Dendritic cell treated with granulocyte-macrophage colony-stimulating factor and Interleukin-4, amounts not matched to agents 40 ng/mL and 50 ng/mL, for 4 days (primary cell): ENCODE data around the gene TRIM3.

Experiments
- H3K27ac Mint-ChIP-seq: one replicate; pipeline ENCODE4 v1.8.0; 2022; ENCODE audit warnings: mild to moderate bottlenecking, mixed read lengths
- H3K27me3 Mint-ChIP-seq: one replicate; pipeline ENCODE4 v1.8.0; 2022; ENCODE audit warnings: mild to moderate bottlenecking, mixed read lengths
- H3K36me3 Mint-ChIP-seq: one replicate; pipeline ENCODE4 v1.8.0; 2022; ENCODE audit warnings: low read depth, mixed read lengths
- H3K4me1 Mint-ChIP-seq: one replicate; pipeline ENCODE4 v1.8.0; 2022; ENCODE audit warnings: low read depth, mixed read lengths
- H3K4me3 Mint-ChIP-seq: one replicate; pipeline ENCODE4 v1.8.0; 2022; ENCODE audit warnings: mild to moderate bottlenecking, moderate library complexity, mixed read lengths
- H3K9me3 Mint-ChIP-seq: one replicate; pipeline ENCODE4 v1.8.0; 2022; ENCODE audit warnings: mixed read lengths
- intact Hi-C: fragments of 100-400 bp; cut with micrococcal nuclease; formaldehyde crosslinking; loops from one replicate; pipeline ENCODE4 v1.15.0; 2022

Gene TRIM3

DNA sequence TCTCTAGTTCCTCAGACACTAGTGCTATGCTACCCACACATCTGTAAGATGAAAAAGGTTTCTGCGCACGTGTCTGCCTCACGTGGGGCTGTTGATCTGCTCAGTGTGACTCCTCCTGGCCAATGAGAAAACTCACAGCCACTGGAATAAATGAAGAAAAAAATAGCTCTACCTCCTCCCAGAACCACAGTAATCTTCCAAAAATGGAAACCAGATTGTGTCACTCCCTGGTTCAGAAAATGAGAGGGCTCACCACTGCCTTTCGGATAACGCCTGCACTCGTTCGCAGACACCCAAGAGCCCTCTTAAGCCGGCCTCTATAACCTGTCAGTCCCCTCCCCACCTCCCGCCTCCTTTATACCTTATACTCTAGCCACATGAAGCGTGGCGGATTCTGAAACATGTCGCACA lies 59.9 kb downstream of the TRIM3 start:
- intact Hi-C loops = loop anchor here (2.0 kb wide), 1 partner anchor 23 kb away; the partner anchor contains the start of gene SMPD1
- Mint-ChIP-seq H3K9me3 (no peaks in the 10 kb centered on the region), H3K36me3 (no peaks in the 10 kb centered on the region), H3K4me3 (no peak overlapping the region), H3K27me3 (peaks cover 3% of the 10 kb centered on the region), H3K27ac (no peak overlapping the region), H3K4me1 (no peaks in the 10 kb centered on the region)

DNA sequence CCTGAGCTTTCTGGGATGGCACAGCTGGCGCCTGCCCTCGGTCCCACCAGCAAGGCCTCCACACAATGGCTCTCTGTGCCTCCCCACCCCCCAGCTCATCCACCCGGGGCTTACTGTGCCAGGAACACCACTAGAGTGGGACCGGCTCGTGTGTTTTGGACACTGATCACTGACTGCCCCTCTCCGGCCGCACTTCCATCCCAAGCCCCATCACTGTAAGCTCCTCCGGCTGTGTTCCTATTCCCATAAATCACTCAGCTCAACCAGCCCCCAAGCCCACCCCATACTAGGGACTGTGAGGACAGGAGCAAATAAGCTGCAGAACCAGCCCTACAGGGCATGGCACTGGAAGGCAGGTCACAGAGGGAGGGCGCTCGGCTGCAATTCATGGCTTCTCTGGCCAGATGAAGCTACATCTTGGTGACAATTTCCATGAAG lies 62.1 kb downstream of the TRIM3 start:
- Mint-ChIP-seq H3K36me3 (no peaks in the 10 kb centered on the region), H3K4me3 (no peak overlapping the region), H3K27me3 (peaks cover 3% of the 10 kb centered on the region), H3K27ac (no peak overlapping the region), H3K4me1 (no peaks in the 10 kb centered on the region), H3K9me3 (no peaks in the 10 kb centered on the region)
- intact Hi-C loops = no loop called here

DNA sequence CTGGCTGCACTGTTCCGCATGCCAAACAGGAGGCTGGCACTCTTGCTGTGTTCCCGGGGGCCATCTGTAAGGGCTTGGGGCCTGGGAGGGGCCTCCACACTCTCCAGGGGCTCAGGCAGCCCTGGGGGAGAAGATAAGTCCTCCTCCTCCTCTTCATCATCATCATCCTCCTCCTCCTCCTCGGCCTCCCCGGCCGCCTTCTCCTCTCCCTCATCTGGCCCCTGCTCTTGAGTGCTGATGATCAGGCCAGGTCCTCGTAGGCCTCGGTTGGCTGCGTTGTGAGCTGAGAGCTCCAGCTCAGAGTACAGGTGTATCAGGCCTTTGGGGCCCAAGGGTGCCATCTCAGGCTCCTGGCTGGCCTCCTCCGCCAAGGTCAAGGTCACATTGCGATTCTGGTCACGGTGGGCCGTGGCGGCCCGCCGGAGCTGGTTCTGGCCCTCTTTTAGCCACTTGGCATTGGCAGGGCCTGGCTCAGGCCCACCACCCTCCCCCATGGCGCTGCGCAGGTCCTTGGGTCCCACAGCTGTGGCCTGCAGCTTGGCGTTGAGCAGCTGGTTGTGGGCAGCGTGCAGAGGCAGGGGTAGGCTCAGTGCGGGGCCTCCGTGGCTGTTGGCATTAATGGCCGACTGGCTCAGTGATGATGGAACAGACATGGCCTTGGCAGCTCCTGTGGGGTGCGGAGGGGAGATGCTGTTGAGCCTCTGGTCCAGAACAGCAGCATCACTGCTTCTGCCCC lies 62.9 kb downstream of the TRIM3 start:
- no peaks in the 10 kb centered on the region for H3K4me1 Mint-ChIP-seq

DNA sequence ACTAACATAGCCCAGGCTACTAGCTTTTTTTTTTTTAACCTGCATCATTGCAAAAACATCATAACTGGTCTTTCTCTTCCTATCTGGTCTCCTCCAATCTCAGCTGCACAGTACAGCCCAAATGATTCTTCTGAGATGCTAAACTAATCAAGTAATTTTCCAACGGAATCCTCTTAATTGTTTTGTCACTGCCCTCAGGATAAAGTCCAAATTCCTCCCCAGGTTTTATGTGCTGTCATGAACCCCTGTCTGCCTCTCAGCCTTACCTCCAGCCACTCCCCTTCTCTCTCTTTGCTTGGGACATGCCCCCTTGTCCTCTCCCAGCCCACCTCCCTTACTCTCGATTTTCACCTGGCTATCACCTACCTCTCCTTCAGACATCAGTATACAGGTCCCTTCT lies 67.4 kb downstream of the TRIM3 start:
- Mint-ChIP-seq H3K27me3 (peaks cover 3% of the 10 kb centered on the region), H3K36me3 (no peaks in the 10 kb centered on the region), H3K9me3 (no peaks in the 10 kb centered on the region), H3K27ac (no peak overlapping the region), H3K4me1 (peaks cover 9% of the 10 kb centered on the region), H3K4me3 (no peak overlapping the region)
- intact Hi-C loops = no loop called here

More for the DNA sequence above, 62.9 kb downstream of the TRIM3 start:
- H3K27ac Mint-ChIP-seq = no peak overlapping the region
- H3K27me3 Mint-ChIP-seq = peaks cover 3% of the 10 kb centered on the region
- no peaks in the 10 kb centered on the region for H3K36me3 Mint-ChIP-seq
- no peak overlapping the region for H3K4me3 Mint-ChIP-seq
- no peaks in the 10 kb centered on the region for H3K9me3 Mint-ChIP-seq
- intact Hi-C loops = no loop called here

DNA sequence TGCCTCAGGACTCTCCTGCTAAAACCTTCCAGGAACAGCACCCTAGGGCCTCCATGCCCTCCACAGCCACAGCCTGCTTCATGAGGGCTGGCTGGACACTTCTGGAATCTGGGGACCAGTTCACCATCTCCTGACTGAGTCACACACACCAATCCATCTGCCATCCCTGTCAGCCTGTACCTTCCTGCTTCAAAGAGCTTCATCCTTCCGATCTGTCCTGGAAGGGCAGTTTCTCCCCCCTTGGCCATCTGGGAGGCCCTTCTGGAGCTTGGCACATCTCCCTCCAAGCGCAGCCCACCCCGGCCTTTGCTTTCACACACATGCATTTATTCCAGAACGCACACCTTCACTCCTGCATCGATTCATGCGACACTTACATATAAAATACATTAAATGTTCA lies 67.9 kb downstream of the TRIM3 start:
- Mint-ChIP-seq H3K4me3 (no peak overlapping the region), H3K27ac (no peak overlapping the region), H3K36me3 (no peaks in the 10 kb centered on the region), H3K4me1 (peaks cover 9% of the 10 kb centered on the region), H3K27me3 (peaks cover 5% of the 10 kb centered on the region), H3K9me3 (no peaks in the 10 kb centered on the region)
- intact Hi-C loops = no loop called here

DNA sequence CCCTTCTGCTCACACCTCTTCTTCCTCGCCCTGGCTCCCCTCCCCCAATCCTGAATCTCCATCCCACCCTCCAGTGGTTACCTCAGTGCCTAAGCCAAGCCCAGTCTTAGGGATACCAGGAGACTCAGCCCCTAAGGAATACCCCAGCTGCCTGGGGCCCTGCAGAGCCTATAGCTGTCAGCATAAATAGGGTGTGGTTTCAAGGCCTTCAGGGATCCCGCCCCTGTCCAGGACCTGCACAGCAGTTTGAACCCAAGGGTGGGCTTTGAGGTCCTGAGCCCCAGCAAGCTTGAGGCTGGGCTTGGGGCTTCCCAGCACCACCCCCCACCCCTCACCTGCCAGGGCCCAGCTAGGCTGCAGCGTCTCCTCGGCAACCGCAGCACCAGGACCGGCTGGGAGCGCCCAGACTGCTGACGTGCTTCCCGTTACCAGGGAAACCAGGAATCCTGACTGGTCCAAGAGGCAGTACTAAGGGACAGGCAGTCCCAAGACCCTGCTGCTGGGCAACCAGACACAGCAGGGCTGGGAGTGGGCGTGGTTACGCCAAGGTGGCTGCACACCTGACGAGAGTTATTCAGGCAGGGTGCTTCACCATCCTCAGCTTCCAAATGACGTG lies 68.6 kb downstream of the TRIM3 start:
- H3K4me3 Mint-ChIP-seq = no peak overlapping the region
- H3K4me1 Mint-ChIP-seq = peaks cover 9% of the 10 kb centered on the region
- no peak overlapping the region for H3K27ac Mint-ChIP-seq
- no peaks in the 10 kb centered on the region for H3K9me3 Mint-ChIP-seq
- H3K27me3 Mint-ChIP-seq = peaks cover 5% of the 10 kb centered on the region
- intact Hi-C loops = no loop called here
- H3K36me3 Mint-ChIP-seq = no peaks in the 10 kb centered on the region

DNA sequence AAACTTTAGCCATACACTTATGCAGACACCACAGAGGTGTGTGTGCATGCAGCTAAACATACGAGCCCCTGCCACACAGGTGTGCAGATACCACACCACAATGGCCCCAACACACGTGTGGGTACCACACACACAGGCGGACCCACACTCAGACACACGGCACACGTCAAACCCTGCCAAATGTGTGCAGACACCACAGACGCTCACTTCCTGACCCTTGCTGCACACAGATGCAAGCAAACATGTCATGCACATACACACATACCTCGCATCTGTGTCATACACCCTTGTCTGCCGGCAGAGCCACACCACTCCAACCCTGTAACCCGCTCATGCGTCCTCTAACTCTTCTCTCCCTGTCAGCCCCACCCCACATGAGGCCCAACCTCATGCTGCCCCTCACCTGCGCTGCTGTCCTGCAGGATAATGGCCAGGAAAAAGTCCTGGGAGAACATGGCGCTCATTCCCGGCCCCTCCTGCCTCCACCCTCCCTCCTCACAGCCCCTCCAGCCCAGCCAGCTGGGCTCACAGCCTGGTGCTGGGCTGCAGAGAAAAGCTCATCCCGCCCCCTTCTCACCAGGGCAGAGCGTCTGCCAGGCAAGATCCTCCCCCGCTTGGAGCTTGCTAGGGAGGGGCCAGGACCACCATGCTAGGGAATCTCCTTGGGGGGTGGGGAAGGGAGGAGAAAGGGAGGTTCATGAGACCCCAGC lies 69.2 kb downstream of the TRIM3 start:
- intact Hi-C loops = no loop called here
- peaks cover 9% of the 10 kb centered on the region for H3K4me1 Mint-ChIP-seq
- no peak overlapping the region for H3K27ac Mint-ChIP-seq

DNA sequence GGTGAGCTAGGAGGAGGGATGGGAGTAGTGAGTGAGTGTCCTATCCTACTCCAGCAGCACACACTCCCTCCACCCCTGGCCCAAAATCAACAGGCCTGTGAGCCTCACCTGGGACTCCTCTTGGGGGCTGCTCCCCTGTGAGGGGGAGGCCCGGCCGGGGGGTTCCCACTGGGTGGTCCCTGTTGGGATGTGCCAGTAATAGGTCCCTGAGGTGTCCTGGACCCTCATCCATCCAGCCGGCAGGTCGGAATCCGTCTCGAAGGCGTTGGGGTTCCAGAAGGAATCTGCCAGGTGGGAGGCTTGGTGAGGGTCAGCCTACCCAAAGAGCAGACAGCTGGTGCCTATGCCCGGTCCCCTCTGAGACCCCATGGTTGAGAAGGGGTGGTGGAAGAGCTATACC lies 70.2 kb downstream of the TRIM3 start:
- Mint-ChIP-seq H3K4me1 (peaks cover 9% of the 10 kb centered on the region), H3K9me3 (no peaks in the 10 kb centered on the region), H3K27me3 (peaks cover 5% of the 10 kb centered on the region), H3K4me3 (no peak overlapping the region), H3K36me3 (no peaks in the 10 kb centered on the region), H3K27ac (no peak overlapping the region)
- intact Hi-C loops = no loop called here

More for the DNA sequence above, 69.2 kb downstream of the TRIM3 start:
- Mint-ChIP-seq H3K27me3 (peaks cover 5% of the 10 kb centered on the region), H3K36me3 (no peaks in the 10 kb centered on the region), H3K4me3 (no peak overlapping the region), H3K9me3 (no peaks in the 10 kb centered on the region)

DNA sequence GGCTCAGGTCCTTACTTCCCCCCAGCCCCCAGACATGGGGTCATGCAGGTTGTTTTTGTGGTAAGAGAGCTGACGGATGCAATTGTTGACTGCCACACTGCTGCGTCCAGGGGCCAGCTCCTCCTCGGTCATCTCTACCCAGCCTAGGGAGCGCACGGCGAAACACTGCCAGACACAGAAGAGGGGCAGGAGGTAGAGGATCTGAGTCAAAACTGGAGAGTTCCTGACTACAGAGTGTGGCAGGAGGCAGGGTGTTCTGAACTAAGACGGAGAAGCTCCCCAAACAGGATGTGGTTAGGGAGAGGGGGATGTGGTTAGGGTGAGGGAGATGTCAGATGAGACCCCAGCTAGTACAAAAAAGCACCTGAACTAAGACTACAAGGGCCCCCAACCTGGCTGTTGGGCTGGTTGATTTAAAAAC lies 71.2 kb downstream of the TRIM3 start:
- Mint-ChIP-seq H3K4me1 (peaks cover 9% of the 10 kb centered on the region), H3K27me3 (peaks cover 5% of the 10 kb centered on the region), H3K9me3 (no peaks in the 10 kb centered on the region), H3K36me3 (no peaks in the 10 kb centered on the region), H3K27ac (peak overlapping the region; percentile 33), H3K4me3 (no peak overlapping the region)
- intact Hi-C loops = no loop called here

DNA sequence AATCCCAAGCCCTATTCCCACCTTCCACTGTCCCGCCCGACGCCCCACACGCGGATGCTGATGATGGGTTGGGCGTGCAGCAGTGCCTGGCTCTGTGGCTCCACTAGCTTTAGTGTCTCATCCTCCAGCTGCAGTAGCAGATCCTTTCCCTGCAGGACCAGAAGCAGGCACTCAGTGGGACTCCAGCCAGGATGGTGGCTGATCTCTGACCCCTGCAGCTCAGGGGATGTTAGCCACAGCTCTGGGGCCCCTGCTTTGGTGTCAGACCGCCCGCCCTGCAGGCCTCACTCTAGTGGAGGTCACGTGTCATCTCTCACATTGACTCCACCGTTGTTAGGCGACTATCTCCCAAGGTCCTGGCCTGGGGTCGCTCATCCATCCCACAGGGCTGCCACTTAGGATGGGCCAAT lies 71.7 kb downstream of the TRIM3 start:
- Mint-ChIP-seq H3K9me3 (no peaks in the 10 kb centered on the region), H3K27ac (peak overlapping the region; percentile 33), H3K27me3 (peaks cover 5% of the 10 kb centered on the region), H3K4me1 (peaks cover 9% of the 10 kb centered on the region), H3K36me3 (no peaks in the 10 kb centered on the region), H3K4me3 (no peak overlapping the region)
- intact Hi-C loops = no loop called here

DNA sequence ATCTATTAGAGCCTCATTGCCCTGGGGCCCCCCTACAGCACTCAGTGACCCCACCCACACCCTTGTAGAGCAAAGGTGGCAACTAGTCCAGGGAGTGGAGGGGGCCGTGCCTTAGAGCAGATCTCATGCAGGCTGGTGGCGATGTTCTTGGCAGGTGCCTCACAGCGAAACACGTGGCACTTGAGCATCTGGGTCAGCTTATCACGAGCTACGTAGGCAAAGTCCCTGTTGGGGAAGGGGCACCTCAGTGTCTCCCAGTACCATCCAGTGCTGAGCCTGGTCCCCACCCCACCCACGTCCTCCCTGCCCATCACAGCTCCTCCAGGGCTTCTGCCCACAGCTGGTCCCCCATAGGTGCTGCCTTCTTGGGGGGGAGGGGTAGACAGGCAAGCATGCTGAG lies 72.3 kb downstream of the TRIM3 start:
- Mint-ChIP-seq H3K27ac (no peak overlapping the region), H3K36me3 (no peaks in the 10 kb centered on the region)

DNA sequence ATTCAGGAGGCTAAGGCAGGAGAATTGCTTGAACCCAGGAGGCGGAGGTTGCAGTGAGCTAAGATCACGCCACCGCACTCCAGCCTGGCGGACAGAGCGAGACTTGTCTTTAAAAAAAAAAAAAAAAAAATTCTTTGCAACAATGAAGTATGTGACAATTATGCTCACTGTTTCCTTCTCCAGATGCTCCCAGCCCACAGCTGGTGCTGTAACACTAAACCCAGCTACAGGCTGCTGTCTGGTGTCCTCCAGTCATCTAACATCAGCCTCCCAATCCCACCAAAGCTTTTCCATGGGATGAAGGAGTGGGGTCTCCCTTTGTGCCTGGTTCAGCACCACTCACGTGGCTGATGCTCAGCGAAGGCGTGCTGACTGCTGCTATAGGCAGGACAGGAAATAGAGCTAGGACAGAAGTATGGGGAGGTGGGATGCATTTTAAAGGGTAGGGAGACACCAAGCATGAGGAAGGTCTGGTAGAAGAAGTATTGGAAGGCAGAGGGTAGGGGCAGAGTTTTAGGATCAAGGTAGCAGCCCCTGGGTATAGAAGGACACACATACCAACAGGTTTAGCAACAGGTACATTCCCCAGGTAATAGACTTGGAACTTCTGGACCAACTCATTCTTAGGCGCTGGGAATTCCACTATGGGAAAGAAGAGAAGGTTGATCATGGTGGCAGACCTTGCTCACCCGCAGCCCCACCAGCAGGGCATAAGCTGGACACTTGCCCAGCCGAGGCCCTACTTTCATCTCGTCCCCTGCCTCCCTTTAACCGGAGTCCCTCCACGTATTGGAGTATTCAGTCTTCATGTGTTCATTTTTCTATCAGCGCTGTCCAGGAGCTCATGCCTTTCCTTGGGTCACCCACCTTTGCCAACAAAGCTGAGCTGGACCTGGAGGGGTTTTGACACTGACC lies 73.1 kb downstream of the TRIM3 start:
- H3K9me3 Mint-ChIP-seq = no peaks in the 10 kb centered on the region
- intact Hi-C loops = no loop called here
- no peak overlapping the region for H3K4me3 Mint-ChIP-seq

More for the DNA sequence above, 72.3 kb downstream of the TRIM3 start:
- H3K4me3 Mint-ChIP-seq = no peak overlapping the region
- intact Hi-C loops = no loop called here
- H3K9me3 Mint-ChIP-seq = no peaks in the 10 kb centered on the region
- peaks cover 5% of the 10 kb centered on the region for H3K27me3 Mint-ChIP-seq
- H3K4me1 Mint-ChIP-seq = peaks cover 9% of the 10 kb centered on the region

More for the DNA sequence above, 73.1 kb downstream of the TRIM3 start:
- Mint-ChIP-seq H3K27me3 (peaks cover 5% of the 10 kb centered on the region), H3K36me3 (no peaks in the 10 kb centered on the region), H3K27ac (no peak overlapping the region), H3K4me1 (peaks cover 9% of the 10 kb centered on the region)
